ENCODE data around the gene DCAF6.

DNA sequence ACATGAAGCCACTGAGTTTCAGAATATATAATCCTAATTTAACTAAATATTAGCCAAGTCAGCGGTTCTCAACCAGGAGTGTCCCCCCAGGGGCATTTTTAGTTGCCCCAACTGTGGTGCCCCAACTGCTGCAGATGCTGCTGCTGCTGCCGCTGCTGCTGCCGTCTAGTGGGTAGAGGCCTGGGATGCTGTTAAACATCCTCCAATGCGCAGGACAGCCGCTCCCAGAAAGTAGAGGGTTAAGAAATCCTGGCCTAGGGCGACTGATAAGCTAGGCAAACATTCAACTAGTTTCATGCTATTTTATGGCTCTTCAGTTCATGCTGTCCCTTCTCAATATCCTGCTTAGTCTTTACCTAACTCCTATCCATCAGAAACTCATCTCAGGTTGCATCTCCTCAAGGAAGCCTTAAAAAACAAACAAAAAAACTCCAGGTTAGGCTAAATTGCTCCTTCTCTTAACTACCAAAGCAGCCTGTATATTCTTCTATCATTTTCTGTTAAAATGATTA is 9.9 kb upstream of the DCAF6 start:
- no peak for TF ChIP-seq CTCF (IDR thresholded peaks at IDR 0.05)
- TF ChIP-seq EZH2 (IDR thresholded peaks at IDR 0.05): no peak
